HG03066 (cell line): Measurements from ENCODE around the gene PROSER2.

Experiments used
- ATAC-seq: cut with Tn5 transposase; IDR thresholded peaks from one replicate; pipeline ENCODE4 v1.9.1; 2021; ENCODE audit warnings: low read depth; ENCODE audit not compliant: unreplicated experiment

The PROSER2 gene, protein sequence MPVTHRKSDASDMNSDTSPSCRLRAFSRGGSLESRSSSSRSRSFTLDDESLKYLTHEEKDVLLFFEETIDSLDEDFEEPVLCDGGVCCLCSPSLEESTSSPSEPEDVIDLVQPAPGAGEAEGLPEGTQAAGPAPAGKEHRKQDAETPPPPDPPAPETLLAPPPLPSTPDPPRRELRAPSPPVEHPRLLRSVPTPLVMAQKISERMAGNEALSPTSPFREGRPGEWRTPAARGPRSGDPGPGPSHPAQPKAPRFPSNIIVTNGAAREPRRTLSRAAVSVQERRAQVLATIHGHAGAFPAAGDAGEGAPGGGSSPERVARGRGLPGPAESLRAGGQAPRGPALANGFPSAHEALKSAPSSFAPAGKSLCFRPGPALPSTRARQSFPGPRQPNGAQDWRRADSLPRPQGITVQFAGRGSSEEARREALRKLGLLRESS

GRCh38 chr10:11823122-11823988 lies at the start of gene PROSER2:
Gene PROSER2, plus strand, starts transcription at chr10:11823356. Its CDS starts 28,722 bp downstream, at chr10:11852078.
- ATAC-seq, result peak; percentile 52

- ATAC-seq, result no peak
These were observed 49.3 kb upstream of the PROSER2 start for GRCh38 chr10:11773761-11774441.

DNA sequence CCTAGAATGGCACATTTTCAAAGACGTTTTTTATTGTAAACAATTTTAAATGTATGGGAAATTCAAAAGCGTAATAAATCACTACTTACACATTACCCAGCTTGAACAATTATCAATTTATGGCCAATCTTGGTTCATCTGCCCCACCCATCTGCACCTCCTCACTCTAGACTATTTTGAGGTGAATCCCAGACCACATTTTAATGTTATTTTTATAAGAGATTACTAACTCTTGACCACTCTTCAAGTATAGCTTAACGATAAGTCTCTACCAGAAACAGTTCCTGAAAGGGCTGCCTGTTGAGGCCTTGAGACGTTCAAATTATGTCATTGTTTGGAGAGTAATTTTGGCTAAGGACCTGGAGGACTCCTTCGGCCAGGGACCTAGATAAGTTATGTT lies 47.7 kb upstream of the PROSER2 start:
- ATAC-seq, result no peak

DNA sequence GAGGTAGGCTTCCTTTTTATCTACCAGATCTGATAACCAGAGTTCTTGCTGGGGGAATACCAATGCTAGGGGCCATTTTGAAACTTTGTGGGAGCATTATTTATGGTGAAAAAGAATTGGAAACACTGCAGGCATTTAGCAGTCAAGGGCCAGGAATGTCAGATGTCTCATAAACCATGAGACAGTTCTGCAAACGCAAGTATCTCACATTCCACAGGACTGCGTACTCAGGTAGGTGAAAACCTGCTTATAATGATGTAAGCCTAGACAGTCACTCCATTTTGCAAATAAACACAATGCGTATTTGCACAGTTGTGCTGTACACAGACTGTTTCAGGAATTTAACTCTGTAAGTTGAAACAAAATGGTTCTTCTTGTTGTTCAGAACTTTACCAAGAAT lies 47.1 kb upstream of the PROSER2 start:
- no peak for ATAC-seq

DNA sequence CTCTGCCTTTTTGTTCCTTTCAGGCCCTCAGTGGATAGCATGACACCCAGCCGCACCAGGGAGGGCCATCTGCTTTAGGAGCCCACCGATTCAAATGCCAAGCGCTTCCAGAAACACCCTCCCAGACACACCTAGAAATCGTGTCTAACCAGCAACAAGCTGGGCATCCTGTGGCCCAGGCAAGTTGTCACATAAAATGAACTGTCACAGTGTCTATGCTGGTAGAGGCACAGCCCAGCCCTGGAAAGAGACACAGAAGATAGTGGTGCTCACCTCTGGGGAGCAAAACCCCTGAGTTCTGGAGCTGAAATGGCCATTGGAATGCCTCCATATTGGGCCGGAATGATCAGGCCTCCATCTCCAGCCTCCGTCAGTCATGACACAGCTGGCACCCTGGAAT lies 42.0 kb upstream of the PROSER2 start:
- ATAC-seq, result no peak

- no peak for ATAC-seq
These were observed 40.2 kb upstream of the PROSER2 start for GRCh38 chr10:11782793-11783557.

DNA sequence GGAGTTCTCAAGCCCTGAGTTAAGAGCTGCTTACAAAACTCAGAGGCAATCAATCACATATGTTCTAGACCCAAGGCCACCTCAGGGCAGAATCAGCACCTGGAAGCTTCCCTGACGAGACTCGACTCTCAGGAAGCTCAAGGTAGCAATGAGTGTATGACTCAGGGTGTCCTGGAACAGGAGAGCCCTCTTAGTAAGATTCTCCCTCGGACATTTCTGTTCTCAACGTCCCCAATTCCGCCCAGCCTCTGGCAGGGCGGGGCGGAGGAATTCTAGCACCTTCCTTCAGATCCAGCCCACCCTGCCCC lies 39.6 kb upstream of the PROSER2 start:
- ATAC-seq, result no peak

- ATAC-seq, result no peak
These were observed 35.8 kb upstream of the PROSER2 start for GRCh38 chr10:11787374-11787773.

GRCh38 chr10:11787846-11788245 lies 35.3 kb upstream of the PROSER2 start:
- ATAC-seq, result no peak

- no peak for ATAC-seq
These were observed 33.9 kb upstream of the PROSER2 start for GRCh38 chr10:11789306-11789705.

GRCh38 chr10:11789956-11790355 lies 33.2 kb upstream of the PROSER2 start:
- no peak for ATAC-seq

DNA sequence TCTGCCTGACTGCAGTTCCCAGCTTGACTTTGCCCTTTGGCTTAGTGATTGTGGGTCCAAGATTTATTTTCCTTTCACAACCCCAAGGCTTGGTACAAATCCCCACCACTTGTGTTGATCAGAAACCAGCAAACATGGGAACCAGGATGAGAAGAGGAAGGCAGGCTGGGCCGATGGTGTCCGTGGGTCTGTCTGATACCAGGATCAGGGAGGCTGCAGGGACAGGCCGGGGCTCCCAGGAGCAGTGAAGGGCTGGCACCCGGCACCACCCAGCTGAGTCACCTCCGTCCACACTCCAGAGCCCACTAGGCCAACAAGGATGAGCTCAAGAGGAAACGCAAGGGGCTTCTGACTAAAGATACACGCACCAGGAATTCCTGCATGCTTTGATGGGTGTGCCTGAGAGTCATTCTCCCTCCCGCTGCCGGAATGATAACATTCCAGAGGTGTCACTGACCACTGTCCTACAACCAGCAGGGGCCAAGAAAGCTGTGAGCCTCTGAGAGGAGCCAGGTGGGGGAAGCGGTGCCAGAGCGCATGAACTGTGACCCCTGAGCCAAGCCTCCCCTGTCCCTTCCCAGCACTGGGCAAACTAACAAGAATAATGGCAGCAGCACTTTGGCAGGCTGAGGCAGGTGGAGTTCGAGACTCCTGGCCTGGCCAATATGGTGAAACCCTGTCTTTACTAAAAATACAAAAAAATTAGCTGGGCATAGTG lies 29.2 kb upstream of the PROSER2 start:
- ATAC-seq, result no peak

DNA sequence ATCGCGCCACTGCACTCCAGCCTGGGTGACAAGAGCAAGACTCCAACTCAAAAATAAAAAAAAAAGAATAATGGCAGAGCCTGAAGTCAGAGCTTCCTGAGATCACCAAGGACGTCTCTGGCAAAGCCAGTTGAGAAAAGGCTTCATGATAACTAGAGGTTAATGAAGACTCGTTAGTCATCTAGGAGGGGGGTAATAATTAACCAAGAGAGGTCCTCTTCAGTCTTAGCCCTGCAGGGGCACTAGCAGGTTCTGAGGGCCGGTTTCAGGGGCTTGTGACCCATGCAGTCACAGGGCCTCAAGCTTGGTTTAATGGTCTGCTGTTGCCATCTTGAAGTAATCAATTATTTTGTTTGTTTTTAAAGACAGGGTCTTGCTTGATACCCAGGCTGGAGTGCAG lies 28.6 kb upstream of the PROSER2 start:
- no peak for ATAC-seq

- no peak for ATAC-seq
These were observed 27.8 kb upstream of the PROSER2 start for GRCh38 chr10:11795101-11795920.

DNA sequence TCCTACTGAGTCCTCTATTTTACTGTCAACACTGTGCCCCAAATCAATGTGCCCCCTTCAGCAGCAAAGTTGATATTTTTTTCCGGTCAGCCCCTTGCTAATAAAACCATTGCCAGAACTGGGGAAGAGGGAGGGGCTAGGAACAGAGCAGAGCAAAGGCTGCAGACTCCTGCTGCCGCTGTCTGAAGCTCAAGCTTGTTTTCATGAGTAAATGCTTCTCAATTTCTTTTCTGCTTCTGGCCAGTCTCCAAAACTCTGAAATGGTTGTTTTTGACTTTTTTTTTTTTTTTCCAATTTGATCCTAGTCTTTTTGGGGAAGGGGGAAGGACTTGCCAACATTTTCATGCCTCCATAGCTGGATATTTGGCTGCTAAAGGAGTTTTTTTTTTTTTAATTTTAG lies 26.7 kb upstream of the PROSER2 start:
- no peak for ATAC-seq

GRCh38 chr10:11797281-11797680 lies 25.9 kb upstream of the PROSER2 start:
- ATAC-seq, result no peak

GRCh38 chr10:11797847-11798633 lies 25.1 kb upstream of the PROSER2 start:
- no peak for ATAC-seq
